Glomerular endothelial cell (primary cell): ENCODE results near the gene LARP1. TPM values are rescaled to one million over a fixed set of nuclear protein-coding genes. Genes with fewer than 3 reads are reported as not detected.
A peak's percentile ranks its signal among the peaks of the same experiment; 100 is the strongest.
"Not testable (repeated sequence)": the region's sequence is repeated elsewhere in the genome, so short reads cannot be mapped to it uniquely, and the experiment has no call there.

ENCODE experiments used
- DNase-seq: peaks from one replicate; pipeline ENCODE4 v3.0.0-alpha.2; 2011; ENCODE audit warnings: low read depth, low spot score; ENCODE audit errors: extremely low read depth
- total RNA-seq: library from RNA; depleted of rRNA; stranded (reverse); fragments of >200 nt; gene quantifications from 2 replicates; pipeline ENCODE4 v1.2.3, GENCODE V29; 2015

Gene LARP1
- total RNA-seq, 1 donor from 2014 or later: 177 TPM

DNA sequence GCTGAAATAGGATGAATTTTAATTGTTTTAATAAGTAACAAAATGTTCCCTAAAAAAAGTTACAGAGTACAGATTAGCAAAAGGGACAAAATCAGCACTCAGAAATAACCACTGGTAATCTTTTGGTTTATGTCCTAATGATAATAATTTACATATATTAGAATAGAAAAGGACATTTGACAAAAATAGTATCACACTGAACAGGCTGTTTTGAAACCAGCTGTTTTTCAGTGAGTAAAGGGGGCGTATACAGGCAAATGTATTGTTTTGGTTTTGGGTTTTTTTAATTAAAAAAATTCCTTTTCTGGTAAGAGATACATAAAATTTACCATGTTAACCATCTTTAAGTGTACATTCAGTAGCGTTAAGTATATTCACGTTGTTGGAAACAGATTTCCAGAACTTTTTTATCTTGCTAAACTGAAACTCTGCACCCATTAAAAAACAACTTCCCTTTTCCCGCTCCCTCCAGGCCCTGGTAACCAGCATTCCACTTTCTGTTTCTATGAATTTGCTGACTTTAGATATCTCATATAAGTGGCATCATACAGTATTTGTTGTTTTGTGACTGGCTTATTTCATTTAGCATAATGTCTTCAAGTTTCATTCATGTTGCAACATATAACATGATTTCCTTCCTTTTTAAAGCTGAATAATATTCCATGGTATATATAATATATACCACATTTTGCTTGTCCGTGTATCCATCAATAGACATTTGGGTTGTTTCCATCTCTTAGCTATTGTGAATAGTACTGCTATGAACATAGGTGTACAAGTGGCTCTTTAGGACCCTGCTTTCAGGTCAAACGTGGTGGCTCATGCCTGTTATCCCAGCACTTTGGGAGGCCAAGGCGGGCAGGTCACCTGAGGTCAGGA, 20.6 kb upstream of the LARP1 start:
- DNase-seq: no peak

DNA sequence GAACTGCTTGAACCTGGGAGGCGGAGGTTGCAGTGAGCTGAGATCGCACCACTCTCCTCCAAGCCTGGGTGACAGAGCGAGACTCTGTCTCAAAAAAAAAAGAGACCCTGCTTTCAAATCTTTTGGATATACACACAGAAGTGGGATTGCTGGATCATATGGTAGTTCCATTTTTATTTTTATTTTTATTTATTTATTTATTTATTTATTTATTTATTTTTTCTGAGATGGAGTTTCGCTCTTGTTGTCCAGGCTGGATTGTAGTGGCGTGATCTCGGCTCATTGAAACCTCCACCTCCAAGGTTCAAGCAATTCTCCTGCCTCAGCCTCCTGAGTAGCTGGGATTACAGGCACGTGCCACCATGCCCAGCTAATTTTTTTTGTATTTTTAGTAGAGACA, 19.8 kb upstream of the LARP1 start:
- not testable (repeated sequence) for DNase-seq

DNA sequence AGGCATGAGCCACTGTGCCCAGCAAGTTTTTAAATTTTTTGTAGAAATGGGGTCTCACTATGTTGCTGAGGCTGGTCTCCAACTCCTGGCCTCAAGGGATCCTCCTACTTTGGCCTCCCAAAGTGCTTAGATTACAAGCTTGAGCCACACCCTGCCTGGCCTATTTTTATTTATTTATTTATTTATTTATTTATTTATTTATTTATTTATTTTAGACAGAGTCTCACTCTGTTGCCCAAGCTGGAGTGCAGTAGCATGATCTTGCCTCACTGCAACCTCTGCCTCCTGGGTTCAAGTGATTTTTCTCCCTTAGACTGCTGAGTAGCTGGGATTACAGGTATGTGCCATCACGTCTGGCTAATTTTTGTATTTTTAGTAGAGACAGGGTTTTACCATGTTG, 18.8 kb upstream of the LARP1 start:
- DNase-seq: not testable (repeated sequence)

DNA sequence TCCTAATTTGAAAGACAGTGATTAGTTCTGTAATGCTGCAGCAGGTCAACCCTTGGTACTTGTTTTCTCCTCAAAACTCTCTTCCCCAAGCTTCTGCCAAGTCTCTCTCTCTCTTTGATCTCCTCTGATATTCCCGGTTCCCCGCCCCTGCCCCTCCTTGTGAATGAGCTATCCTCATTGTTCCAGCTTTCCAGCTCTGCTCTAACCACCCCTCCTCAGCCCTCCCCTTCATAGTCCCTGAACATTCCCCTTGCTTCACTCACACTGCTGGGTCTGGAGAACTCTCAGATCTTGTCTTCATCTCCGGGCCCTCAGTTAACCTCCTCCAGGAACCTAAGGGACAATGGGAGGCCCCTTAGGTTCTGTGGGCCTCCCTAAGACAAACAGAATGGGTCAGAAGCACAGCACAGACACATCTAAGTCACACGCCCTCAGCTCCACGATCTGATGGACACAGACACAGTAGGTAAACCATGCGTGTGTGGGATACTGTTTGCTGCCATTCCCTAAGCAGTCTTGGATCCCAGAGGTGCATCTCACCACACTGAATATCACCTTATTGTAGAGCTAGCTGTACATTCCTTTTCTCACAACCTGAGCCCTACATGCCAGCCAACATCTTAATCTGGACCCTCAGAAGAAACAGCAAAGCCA, 17.4 kb upstream of the LARP1 start:
- no peak for DNase-seq

DNA sequence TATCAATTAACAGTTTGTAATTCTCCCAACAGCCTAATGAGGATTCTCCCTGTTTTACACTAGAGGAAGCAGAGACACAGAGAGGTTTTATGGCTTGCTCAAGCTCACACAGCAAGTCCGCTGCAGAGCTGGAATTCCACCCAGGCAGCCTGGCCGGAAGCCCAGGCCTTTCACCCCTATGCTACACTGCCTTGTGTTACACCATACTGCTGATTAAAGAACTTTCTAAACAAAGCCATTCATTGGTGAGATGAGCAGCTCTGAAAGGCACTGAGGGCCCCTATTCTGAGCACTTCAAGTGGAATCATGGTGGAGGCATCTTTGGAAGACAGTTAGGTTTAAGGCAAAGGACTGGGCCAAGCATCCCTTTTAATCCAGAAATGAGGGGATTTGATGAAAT, 14.7 kb upstream of the LARP1 start:
- no peak for DNase-seq

DNA sequence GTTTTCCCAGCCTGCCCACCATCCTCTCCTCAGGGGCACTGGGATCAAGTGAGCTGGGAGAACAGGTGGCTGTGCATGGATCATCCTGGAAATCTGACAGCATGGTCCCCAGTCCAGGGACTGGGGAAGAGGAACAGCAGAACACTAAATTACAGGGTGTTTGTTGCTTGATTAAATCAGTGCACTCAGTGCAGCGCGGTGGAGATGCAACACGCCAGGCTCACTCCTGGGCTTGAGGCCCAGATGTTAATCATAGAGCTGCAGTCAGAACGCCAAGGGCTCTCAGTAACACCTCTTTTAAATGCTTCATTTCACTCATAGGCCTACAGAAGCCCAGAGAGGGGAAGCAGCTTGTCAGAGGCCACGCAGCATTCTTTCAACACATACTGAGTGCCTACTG, 14.2 kb upstream of the LARP1 start:
- no peak for DNase-seq

DNA sequence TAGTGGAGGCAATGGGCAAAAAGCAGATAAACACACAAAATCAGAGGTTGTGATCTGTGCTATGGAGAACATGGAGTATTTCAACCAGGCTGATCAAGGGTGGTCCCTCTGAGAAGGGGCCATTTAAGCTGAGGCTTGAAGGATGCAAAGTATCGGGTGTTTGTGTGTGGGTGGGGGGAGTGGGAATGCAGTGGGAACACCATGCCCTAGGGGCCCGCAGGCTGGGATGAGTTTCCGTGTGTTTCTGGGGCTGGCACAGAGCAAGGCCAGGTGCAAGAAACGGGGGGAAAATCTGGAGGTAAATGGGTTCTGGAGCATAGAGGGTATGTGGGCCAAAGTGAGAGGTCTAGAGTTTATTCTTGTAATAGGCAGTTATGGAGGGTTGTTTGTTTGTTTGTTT, 13.8 kb upstream of the LARP1 start:
- DNase-seq: no peak

DNA sequence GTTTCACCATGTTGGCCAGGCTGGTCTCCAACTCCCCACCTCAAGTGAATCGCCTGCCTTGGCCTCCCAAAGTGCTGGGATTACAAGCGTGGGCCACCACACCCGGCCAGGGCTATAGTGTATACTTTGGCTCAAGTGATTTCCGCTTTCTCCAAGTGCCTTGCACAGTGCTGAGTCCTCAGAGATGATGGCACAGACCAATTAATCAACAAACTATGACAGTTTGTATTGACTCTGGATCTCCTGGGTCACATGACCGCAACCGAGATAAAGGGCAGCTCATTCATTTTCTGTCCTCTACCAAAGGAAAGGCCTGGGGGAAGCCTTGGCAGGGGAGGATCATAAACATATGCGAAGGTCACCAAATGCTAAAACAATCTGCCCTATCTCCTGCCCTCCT, 11.4 kb upstream of the LARP1 start:
- no peak for DNase-seq

DNA sequence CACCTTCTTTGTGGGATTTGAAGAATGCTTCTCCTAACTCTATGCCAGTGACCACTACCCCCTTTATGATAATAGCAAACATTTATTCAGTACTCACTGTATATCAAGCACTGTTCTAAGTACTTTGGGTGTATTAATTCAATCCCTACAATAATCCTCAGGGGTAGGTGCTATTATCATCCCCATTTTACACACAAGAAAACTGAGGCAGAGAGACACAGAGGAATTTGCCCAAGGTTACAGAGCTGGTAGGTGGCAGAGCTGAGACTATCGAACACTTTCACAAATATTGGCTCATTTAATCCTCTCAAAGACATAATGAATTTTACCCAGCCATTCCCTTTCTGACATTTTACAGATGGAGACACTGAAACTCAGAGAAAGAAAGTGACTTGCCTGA, 9.8 kb upstream of the LARP1 start:
- no peak for DNase-seq

DNA sequence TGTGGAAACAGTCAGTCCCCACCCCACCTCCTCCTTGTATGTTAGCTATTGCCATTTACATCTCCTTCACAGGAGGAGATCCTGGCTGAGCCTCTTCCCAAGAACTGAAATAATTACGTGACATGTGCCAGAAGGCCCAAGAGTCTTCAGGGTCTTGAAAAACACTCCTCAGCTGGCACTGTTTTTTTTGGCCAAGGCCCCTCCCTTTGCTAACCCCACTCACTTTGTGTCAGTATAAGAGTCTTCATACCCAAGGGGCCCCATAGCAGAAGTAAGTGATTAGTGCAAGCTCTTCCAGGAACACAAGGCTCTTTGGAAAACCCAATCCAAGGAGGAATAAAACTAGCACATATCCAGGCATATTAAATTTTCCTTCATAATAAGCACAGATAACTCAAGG, 5.7 kb upstream of the LARP1 start:
- no peak for DNase-seq

DNA sequence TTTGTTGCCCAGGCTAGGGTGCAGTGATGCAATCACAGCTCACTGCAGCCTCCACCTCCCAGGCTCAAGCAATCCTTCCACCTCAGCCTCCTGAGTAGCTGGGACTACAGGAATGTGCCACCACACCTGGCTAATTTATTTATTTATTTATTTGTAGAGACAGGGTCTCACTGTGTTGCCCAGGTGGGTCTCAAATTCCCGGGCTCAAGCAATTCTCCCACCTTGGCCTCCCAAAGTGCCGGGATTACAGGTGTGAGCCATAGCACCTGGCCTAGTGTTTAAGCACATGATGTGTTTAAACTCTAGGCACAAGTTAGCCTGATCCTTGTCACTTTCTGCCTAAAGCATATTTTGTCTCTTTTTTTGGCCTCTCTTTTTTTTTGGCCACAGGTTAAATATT, 4.5 kb upstream of the LARP1 start:
- not testable (repeated sequence) for DNase-seq

DNA sequence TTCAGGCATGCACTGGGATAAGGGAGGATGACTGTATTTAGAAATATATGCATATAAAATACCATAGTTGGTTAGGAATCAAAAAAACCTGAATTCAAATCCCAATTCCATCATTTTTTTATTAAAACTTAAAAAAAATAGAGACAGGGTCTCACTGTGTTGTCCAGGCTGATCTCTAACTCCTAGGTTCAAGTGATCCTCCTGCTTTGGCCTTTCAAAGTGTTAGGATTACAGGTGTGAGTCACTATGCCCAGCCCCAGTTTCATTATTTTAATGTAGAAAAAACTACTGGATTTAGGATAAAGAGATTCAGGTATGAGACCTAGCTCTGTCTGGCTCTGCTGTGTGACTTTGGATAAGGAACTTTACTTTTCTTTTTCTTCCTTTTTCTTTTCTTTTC, 3.3 kb upstream of the LARP1 start:
- no peak for DNase-seq

DNA sequence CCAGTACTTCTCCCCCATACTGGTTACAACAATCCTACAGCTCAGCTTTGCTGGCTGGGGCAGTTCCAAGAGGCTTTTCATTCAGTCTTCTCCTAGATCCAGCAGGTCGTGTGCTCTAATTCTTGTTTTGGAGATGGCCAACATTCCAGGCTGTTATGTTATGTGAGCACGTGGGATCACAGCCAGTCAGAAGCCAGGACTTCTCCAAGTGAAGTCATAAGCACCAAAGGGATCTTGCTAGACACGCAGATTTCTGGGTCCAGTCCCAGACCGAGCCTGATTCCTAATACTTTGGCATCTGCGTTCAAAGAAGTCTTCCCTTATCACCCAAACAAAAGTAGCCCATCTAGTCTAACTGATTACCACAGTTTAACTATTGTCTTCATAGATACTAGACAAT, 1.4 kb upstream of the LARP1 start:
- no peak for DNase-seq

DNA sequence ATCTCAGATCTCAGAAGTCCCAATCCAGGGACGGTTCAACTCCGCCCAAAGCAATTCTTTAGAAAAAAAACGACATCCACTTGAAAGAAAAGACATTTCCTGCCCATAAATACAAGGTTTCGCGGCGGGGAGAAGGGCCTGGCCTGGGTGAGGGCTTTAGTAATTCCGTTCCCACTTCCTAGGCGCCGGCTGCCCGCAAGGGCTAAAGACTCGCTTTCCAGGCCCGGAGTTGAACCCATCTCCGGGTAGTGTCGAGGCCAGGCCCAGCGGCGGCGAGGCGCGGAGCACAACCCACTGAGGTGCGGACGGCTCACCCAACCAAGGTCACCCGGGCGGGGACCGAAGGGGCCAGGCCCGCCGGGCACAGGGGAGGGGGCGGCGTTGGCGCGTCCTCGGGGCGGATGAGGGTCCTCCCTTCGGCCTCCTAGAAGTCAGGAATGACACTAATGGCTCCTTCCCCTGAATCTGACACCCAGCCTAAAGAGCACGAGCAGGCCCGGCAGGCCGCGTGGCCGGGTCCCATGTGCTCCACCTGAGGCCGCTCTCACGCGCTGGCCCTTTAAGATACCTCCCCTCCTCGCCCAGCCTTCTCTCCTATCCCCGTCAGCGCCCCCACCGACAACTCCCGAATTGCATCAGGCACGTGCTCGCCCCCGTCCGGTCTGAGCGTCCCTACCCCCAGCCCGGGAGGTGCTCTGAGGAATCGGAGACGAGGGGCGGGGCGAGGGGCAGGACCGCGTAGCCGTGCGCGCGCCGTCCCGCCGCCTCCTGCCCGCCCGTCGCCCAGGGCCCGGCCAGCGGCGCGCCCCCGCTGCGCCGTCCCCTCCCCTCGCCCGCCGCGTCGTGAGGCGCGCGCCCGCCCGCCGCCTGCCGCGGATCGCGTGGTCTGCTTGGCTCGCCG, 467 bp upstream of the LARP1 start:
- peak; percentile 76 for DNase-seq

DNA sequence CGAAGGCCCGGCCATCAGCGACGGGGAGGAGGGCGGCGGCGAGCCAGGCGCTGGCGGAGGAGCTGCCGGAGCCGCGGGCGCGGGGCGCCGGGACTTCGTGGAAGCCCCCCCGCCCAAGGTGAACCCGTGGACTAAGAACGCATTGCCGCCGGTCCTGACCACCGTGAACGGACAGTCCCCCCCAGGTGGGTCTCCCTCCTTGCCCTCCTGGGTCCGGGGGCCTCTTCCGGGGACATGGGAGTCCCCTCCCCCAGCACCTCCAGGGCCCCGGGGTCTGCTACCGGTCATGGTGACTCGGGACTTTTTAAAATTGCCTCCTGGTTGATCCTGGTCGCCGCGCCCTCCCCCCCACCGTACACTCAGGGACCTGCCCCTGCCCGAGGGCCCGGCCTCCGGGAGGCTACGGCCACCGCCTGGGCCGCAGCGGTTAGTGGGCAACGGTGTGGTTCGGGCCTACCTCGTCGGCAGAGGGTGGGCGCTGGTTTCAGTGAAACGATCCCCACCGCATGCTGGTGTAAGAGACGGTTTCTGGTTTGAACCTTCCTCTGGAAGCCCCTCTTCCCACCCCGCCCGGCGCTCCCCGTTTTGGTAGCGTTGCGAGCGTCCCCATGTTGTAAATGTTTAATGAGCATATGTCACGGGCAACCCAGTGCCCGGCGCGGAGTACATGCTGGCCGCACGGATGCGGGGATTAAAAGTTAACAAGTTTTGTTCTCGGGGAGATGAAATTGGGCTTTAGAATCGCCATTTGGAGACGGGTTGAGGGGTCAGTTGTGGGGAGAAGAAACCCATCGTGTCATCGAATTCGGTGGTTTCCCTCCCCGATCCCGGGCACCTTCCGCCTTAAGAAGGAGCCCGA, 1.1 kb downstream of the LARP1 start:
- DNase-seq: no peak

DNA sequence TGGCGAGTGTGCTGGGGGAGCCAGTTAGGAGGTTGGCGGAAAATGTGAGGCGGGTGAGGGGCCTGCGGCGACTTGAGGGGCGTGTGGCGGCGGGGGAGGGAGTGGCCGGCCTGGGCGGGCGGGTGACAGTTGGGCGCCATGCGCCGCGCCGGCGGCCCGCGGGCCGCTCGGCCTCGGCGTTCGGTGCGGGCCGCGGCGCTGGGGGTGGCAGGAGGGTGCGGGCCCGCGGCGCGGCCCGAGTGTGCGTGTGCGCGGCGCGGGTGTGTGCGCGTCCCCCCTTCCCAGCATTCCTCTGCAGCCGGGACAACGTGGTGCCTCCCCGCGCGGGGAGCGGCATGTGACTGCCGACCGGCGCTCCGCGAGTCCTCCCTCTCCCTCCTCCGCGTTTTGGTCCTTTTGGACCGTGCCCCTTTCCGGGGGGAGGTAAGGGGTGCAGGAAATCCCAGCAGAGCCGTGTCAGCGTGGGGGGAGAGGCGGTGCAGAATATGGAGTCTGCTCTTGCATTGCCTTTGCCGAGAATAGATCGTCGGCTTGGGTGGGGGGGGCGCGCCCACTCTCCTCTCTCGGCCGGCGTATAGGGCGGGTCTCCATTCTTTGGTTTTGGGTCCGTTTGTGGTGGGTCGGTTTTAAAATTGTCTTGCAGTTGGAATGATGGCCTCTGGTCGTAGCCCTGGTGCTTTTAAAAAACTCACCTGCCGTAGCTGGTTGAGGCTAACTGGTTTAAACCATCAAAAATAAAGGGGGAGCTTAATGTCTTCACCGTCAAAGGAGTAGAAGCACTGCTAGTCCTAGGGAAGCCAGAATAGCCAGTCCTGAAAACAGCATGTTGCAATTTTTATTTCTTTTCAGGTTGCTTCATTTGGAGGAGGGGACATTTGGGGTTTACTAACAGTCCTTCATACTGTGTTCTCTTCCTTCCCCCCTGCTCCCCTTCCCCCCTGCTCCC, 2.0 kb downstream of the LARP1 start:
- DNase-seq: no peak

DNA sequence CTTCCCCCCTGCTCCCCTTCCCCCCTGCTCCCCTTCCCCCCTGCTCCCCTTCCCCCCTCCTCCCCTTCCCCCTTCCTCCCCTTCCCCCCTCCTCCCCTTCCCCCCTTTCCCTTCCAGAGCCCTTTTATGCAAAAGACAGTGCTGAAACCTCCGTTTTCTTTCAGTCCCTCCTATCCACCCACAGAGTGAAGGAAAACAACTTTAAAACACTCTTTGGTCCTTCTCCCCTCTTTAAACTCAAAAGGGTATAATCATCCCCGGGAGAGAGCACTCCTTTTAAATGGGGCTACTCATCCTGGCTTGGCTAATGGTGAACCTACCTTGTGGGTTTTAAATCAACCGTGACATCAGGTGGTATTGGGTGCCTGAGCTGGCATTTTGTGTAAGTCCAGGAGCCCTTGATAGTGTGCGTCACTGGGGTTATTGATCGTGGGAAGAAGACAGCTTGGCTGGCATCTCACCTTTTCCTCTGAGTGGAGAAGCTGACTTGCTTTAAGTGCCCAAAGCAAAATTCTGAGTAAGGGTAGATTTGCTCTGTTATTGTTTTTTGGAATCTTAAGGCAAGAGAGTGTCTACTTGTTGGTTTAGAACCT, 2.7 kb downstream of the LARP1 start:
- DNase-seq: no peak

DNA sequence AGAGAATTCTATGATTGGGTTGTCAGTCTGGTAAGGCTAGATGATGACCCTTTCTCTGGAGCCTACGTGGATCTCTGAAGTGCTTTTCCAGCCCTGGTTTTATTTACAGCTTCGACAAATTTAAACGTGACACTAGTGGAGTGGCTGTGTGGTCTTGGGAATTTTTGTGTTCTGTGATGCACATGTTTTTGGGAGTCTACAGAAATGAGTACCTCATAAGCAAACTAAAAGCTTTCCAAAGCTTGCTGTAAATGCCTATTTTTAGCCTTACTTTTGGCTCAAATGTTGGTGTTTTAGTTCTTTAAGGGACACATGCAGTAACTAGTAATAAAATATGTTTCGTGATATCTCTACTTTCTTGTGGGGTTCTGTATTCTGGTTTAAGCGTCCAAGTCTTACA, 3.3 kb downstream of the LARP1 start:
- DNase-seq: no peak

DNA sequence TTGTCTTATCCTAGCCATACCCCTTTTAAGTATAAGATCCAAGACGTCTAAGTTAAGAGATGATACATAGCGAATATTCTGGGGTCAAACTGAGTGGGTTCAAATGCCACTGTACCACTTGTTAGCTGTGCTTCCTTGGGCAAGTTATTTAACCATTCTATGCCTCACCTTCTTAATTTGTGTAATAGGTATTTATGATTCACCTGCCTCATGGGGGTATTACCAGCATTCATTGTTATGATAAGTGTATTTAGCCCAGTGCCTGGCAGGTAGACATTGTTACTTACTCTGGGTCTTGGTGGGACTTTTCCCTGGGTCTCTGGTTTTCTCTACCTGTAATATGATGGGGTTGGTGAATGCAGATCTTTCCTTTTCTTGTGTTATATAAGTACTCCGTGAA, 3.8 kb downstream of the LARP1 start:
- DNase-seq: no peak
